Epithelial cell of proximal tubule (primary cell): Measurements from ENCODE around the gene ZNG1F. TPM values are rescaled to one million over a fixed set of nuclear protein-coding genes. Genes with fewer than 3 reads are reported as not detected.
"Not testable (repeated sequence)": the region's sequence is repeated elsewhere in the genome, so short reads cannot be mapped to it uniquely, and the experiment has no call there.

ENCODE experiments used
- DNase-seq: peaks from one replicate; pipeline ENCODE4 v3.0.0-alpha.2; 2011; ENCODE audit warnings: low read depth
- H3K4me3 ChIP-seq: 2 replicates; pipeline ENCODE4 v1.5.1; 2011; ENCODE audit warnings: low read depth, mild to moderate bottlenecking, low read length
- total RNA-seq: library from RNA; depleted of rRNA; stranded (reverse); fragments of >200 nt; gene quantifications from 2 replicates; pipeline ENCODE4 v1.2.3, GENCODE V29; 2015

Gene ZNG1F
- total RNA-seq, 1 donor from 2014 or later = 1.1 TPM

DNA sequence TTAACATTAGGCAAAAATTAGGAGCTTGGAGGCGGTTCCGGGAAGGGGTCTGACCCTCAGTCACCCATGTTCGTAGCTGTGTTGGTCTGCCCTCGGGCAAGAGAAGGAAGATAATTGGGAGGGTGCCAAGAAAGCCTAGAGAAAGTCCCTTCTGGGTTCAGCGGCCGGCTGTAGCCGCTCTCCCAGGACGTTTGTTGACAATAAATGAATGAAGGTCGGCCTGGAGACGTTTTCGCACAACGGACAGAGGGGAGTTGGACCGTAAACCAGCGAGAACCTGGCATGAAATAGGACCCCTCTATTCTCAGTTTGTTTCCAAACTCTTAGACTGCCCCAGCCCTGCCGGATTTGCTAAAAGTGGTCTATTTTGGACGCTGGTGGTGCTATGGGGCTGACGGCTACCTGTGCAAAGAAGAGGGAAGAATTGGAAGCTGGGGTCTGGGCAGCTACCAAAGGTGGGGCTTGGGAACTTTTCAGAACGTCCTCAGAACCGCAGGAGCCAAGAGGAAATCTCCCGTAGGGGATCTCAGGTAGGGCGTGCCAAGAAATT is 63.9 kb downstream of the ZNG1F start:
- DNase-seq, H3K4me3 ChIP-seq: not testable (repeated sequence)

DNA sequence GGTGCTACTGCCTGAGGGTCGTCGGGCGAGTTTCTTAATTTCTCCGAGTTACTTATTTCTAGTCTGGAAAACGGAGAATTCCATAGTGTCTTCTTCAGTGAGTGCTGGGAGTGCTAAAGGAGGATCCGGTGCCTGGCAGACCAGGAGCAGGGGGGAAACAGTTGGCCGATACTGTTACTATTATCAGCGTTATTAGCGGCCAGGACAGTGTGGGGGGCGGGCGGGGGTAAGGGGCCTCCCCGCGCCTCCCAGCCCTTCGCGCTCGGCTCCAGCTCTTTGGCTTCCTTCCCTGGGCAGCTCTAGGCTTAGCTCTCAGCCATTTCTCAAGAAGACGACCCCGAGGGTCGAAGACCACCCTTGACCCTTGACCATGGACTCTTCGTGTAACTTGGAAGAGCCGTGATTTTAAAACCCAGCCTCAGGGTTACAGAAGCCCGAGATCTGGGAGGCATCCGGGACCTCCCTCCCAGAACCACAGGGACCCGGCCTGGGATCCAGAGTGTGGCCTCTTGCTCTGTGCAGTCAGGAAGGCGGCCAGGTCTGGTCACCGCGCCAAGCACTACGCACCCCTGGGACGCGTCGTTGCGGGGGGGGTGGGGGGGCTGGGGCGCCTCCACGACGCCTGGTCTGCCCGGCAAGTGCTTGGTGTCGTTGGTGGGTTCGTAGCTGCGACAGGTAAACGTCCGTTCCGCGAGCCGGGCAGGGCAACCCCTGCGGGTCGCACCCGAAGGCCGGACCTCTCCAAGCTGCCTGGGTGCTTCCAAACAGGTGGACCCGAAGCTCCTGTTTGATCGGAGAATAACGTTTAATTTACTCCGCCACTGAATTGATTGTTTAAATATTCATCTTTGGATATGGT is 64.6 kb downstream of the ZNG1F start:
- not testable (repeated sequence) for H3K4me3 ChIP-seq, DNase-seq

DNA sequence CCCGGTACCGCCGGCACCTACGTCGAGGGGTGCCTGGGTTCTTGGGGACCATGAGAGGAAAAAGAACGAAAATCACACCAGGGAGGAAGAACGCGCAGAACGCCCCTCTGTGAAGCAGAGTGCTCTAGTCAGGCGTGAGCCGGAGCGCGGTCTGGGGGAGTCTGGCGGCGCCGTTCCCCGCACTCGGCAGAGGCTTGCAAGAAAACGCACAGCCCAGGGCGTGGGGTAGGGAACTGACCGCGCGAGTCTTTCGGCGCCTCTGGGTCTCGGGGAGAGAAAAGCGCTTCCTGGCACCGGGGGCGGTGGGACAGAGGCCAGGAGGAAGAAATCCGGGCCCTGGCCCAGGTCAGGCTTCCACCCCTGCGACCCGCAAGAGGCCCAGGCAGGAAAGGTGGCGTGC is 65.3 kb downstream of the ZNG1F start:
- DNase-seq, H3K4me3 ChIP-seq: not testable (repeated sequence)

DNA sequence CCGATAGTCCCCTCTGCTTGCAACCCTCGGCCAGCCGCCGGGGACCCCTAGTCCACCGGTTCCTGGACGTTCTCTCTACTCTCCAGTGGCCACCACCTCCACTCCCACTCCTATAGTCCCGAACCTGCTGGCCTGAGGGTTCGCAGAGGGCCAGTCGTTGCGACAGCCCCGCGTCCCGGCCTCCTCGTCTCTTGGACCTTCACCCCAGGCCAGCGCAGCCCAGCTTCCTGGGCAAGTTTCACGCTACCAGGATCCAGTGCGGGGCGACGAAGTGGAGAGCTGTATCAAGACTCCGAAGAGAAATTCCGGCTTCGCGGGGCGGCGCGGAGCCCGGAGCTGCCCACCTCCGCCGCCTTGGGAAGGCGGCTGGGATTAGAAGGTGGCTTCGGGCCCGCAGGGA is 65.7 kb downstream of the ZNG1F start:
- DNase-seq, H3K4me3 ChIP-seq: not testable (repeated sequence)

- DNase-seq, H3K4me3 ChIP-seq: not testable (repeated sequence)
These were observed 68.4 kb downstream of the ZNG1F start for GRCh38 chr9:41120696-41121095.

DNA sequence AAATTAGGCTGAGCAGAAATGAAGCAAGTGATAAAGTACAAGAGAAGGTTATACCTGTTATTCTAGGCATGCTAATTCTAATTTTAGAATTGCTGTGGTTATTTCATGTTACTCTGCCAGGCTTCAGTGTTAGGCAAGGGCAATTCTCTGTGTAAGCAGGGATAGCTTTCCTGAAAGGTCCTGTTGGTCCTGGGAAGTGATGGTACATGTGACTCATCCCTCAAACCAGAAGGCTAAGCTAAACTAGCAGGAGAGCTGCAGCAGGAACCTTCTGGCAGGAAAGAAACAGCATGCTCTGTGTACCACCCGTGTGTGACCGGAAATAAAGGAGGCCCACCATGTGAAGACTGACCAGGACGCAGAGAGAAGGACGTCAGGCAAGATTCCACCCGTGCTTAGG is 69.4 kb downstream of the ZNG1F start:
- not testable (repeated sequence) for DNase-seq

GRCh38 chr9:41119311-41119710 is 69.8 kb downstream of the ZNG1F start:
- H3K4me3 ChIP-seq, DNase-seq: not testable (repeated sequence)

More for the DNA sequence above, 69.4 kb downstream of the ZNG1F start:
- H3K4me3 ChIP-seq = not testable (repeated sequence)

DNA sequence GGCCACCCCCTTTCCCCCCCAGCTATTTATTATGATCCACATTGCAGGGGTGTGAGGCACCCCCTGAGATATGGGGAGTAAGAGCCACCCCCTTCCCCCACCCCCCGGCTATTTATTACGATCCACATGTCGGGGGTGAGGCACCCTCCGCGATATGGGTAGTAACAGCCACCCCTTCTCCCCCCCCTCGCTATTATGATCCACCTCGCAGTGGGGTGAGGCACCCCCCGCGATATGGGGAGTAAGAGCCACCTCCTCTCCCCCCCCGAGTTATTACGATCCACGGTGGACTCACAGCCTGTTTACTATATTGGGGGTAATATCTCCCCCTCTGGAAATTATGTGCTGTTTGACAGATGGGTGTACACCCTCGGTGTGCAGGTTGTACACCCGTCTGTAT is 75.8 kb downstream of the ZNG1F start:
- H3K4me3 ChIP-seq, DNase-seq: not testable (repeated sequence)

- not testable (repeated sequence) for DNase-seq, H3K4me3 ChIP-seq
These were observed 77.7 kb downstream of the ZNG1F start for GRCh38 chr9:41111414-41111813.

GRCh38 chr9:41110913-41111312 is 78.2 kb downstream of the ZNG1F start:
- not testable (repeated sequence) for H3K4me3 ChIP-seq, DNase-seq

- not testable (repeated sequence) for H3K4me3 ChIP-seq, DNase-seq
These were observed 79.9 kb downstream of the ZNG1F start for GRCh38 chr9:41109253-41109652.

DNA sequence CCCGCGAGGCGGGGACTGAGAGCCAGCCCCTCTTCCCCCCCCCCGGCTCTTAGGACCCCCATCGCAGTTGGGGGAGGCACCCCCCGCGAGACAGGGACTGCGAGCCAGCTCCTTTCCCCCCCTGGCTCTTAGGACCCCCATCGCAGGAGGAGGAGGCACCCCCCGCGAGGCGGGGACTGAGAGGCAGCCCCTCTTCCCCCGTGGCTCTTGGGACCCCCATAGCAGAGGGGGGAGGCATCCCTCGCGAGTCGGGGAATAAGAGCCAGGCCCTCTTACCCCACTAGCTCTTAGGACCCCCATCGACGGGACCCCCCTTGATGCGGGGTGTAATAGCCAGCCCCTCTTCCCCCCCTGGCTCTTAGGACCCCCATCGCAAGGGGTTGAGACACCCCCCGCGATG is 80.3 kb downstream of the ZNG1F start:
- not testable (repeated sequence) for DNase-seq, H3K4me3 ChIP-seq

GRCh38 chr9:41106472-41107116 is 82.5 kb downstream of the ZNG1F start:
- not testable (repeated sequence) for H3K4me3 ChIP-seq, DNase-seq

- H3K4me3 ChIP-seq, DNase-seq: not testable (repeated sequence)
These were observed 83.4 kb downstream of the ZNG1F start for GRCh38 chr9:41105557-41106253.

GRCh38 chr9:41104542-41104941 is 84.6 kb downstream of the ZNG1F start:
- H3K4me3 ChIP-seq = not testable (repeated sequence)

DNA sequence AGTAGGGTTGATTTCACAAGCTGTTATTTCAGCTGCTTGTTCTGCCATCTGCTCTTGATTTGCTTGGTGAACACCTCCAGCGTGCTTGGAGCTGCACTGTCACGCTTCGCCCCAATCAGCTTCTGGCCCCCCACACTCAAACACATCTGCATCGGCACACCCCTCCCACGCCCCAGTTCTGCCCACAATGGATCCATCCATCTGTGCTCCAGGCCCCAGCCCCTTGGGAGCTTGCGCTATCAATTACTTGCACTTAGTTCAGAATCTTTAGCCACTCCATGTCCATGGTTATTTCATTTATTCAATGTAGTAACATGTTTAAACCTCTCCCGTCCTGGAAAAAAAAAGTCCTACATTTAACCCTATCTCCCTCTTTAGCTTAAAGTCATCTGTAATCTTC is 88.6 kb downstream of the ZNG1F start:
- not testable (repeated sequence) for DNase-seq, H3K4me3 ChIP-seq

More at GRCh38 chr9:41104542-41104941, 84.6 kb downstream of the ZNG1F start:
- not testable (repeated sequence) for DNase-seq

GRCh38 chr9:41098759-41099158 is 90.4 kb downstream of the ZNG1F start:
- H3K4me3 ChIP-seq, DNase-seq: not testable (repeated sequence)

GRCh38 chr9:41095060-41095459 is 94.1 kb downstream of the ZNG1F start:
- not testable (repeated sequence) for DNase-seq, H3K4me3 ChIP-seq
